Caco-2 (cell line): ENCODE results near the gene JARID2. TPM values are rescaled to one million over a fixed set of nuclear protein-coding genes. Genes with fewer than 3 reads are reported as not detected.

Source experiments
- BruUV-seq: library from RNA; stranded (reverse); fragments of 400-500 nt; replicated peaks from 2 replicates; lab custom pipeline; 2021; lab: Mats Ljungman, UMichigan
- CTCF ChIA-PET: fragments of 300-600 bp; sonication (Branson Sonifier 250); formaldehyde crosslinking; loops from one replicate; lab custom pipeline; 2022; ENCODE audit warnings: antibody characterized with exemption; lab: Charles Lee
- POLR2A ChIA-PET: fragments of 300-600 bp; sonication (Branson Sonifier 250); formaldehyde crosslinking; loops from one replicate; lab custom pipeline; 2022; ENCODE audit warnings: antibody characterized with exemption; lab: Charles Lee
- DNase-seq, 2 experiments: peaks; one replicate each; pipeline versions ENCODE4 v3.0.0 to v3.0.0-alpha.2; 2020 to 2022
- H3K27me3 ChIP-seq: replicated peaks from 2 replicates; pipeline ENCODE4 v1.6.0; 2011; ENCODE audit warnings: low read length; ENCODE audit not compliant: control insufficient read depth, insufficient read depth
- H3K36me3 ChIP-seq: 2 replicates; pipeline ENCODE4 v1.5.1; 2011; ENCODE audit warnings: low read length; ENCODE audit not compliant: control insufficient read depth, insufficient read depth
- H3K4me1 ChIP-seq: fragments of 250-450 bp; sonication (Bioruptor Pico); 2 replicates; pipeline ENCODE4 v1.5.1; 2020; ENCODE audit warnings: mild to moderate bottlenecking
- H3K4me3 ChIP-seq: 2 replicates; pipeline ENCODE4 v1.5.1; 2011; ENCODE audit warnings: low read depth, mild to moderate bottlenecking, control low read depth, low read length
- H3K9me3 ChIP-seq: fragments of 250-450 bp; sonication (Bioruptor Pico); 2 replicates; pipeline ENCODE4 v1.5.1; 2020; ENCODE audit warnings: mild to moderate bottlenecking, moderate library complexity
- H3K27ac Mint-ChIP-seq: one replicate; pipeline ENCODE4 v1.8.0; 2022; ENCODE audit warnings: mixed read lengths; ENCODE audit not compliant: unreplicated experiment
- H3K27me3 Mint-ChIP-seq: one replicate; pipeline ENCODE4 v1.8.0; 2022; ENCODE audit warnings: mixed read lengths; ENCODE audit not compliant: insufficient read depth, unreplicated experiment
- H3K36me3 Mint-ChIP-seq: one replicate; pipeline ENCODE4 v1.8.0; 2022; ENCODE audit warnings: mild to moderate bottlenecking, mixed read lengths; ENCODE audit not compliant: insufficient read depth, unreplicated experiment
- H3K4me1 Mint-ChIP-seq: one replicate; pipeline ENCODE4 v1.8.0; 2022; ENCODE audit warnings: low read depth, mixed read lengths; ENCODE audit not compliant: unreplicated experiment
- H3K4me3 Mint-ChIP-seq: one replicate; pipeline ENCODE4 v1.8.0; 2022; ENCODE audit warnings: mild to moderate bottlenecking, moderate library complexity, mixed read lengths; ENCODE audit not compliant: unreplicated experiment
- H3K9me3 Mint-ChIP-seq: one replicate; pipeline ENCODE4 v1.8.0; 2022; ENCODE audit warnings: mixed read lengths; ENCODE audit not compliant: unreplicated experiment
- CTCF ChIP-seq, 2 experiments: fragments of 200-600 bp in 1 of 2; IDR thresholded peaks; 1 replicate in 1 of 2; 2 replicates in 1 of 2; pipeline versions ENCODE4 v1.5.1 to v1.8.0; 2011 to 2022; ENCODE audit warnings: antibody characterized with exemption in 1 of 2, control low read depth in 1 of 2, inconsistent platforms in 1 of 2, low read depth in 1 of 2, low read length in 1 of 2, mild to moderate bottlenecking in 1 of 2, moderate library complexity in 1 of 2; ENCODE audit not compliant: insufficient read depth in 1 of 2, severe bottlenecking in 1 of 2, unreplicated experiment in 1 of 2
- intact Hi-C: fragments of 100-400 bp; cut with micrococcal nuclease; formaldehyde crosslinking; loops from one replicate; pipeline ENCODE4 v1.10.0; 2022; ENCODE audit not compliant: unreplicated experiment
- total RNA-seq: library from RNA; stranded (reverse); gene quantifications from 2 replicates; pipeline ENCODE4 v1.2.3, GENCODE V29; 2022

Gene JARID2
- total RNA-seq, 1 experiment from 2014 or later, result 18.3 TPM

DNA sequence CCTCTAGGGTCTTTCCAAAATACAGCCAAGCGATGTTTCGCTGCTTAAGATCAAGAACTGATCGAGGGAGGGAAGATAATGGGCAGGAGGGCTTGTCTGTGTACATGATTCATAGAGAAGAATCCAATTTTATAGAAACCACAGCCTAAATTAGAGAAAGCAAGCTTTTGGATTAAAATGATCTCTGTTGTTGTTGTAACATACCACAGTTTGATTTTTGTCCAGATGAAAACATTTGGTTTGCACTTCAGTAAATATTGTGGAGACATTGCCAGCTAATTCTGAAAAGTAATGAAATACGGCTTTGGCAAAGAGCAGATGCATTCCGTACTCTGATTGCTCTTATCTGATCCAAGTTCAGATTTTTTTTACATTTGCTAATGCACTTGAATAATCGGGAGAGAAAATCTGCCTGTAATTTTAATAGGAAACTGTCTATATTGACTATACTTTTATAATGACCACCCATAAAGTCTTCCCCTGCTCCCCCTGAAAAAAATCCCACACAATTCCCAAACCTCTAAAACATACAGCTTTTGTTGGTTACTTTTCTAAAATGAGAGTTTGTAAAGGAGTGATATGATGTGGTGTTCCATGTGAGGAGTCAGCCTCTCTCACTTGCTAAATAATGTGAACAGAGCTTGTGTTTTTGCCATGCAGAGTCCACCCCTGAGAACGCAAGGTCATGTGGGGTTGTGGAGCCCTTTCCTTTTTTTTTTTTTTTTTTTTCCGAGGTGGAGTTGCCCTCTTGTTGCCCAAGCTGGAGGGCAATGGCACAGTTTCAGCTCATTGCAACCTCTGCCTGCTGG lies 217.1 kb downstream of the JARID2 start:
- ChIA-PET POLR2A (no interaction called here), CTCF (interaction anchor here (0.7 kb wide), 1 partner anchor 589 kb away, joined by 5 read pairs; no protein-coding TSS in a partner anchor)

GRCh38 chr6:15464211-15464725 lies 218.4 kb downstream of the JARID2 start:
- ChIA-PET POLR2A (no interaction called here), CTCF (no interaction called here)
- Histone ChIP-seq H3K9me3 (no peaks in the 10 kb centered on the region), H3K4me3 (no peak overlapping the region), H3K36me3 (no peaks in the 10 kb centered on the region), H3K4me1 (peaks cover 9% of the 10 kb centered on the region; the same call in 1 of the 2 replicates), H3K27me3 (no peaks in the 10 kb centered on the region)
- H3K9me3 Mint-ChIP-seq, result no peaks in the 10 kb centered on the region
- DNase-seq, result peak; percentile 46 to 49
- no TSS peak for BruUV-seq
- H3K4me3 Mint-ChIP-seq, result no peak overlapping the region
- no peaks in the 10 kb centered on the region for H3K27me3 Mint-ChIP-seq
- peak; percentile 63 to 73 for TF ChIP-seq CTCF (IDR thresholded peaks at IDR 0.05; ENCODE audit: insufficient read depth in 1 of 2, low read depth in 1 of 2, low read length in 1 of 2, severe bottlenecking in 1 of 2, unreplicated experiment in 1 of 2)
- H3K27ac Mint-ChIP-seq, result no peak overlapping the region
- peaks cover 5% of the 10 kb centered on the region for H3K36me3 Mint-ChIP-seq
- H3K4me1 Mint-ChIP-seq, result no peaks in the 10 kb centered on the region
- intact Hi-C loops, result no loop called here

More for the DNA sequence above, 217.1 kb downstream of the JARID2 start:
- Mint-ChIP-seq H3K27ac (peak overlapping the region; percentile 29), H3K4me1 (no peaks in the 10 kb centered on the region), H3K36me3 (peaks cover 5% of the 10 kb centered on the region), H3K9me3 (no peaks in the 10 kb centered on the region), H3K4me3 (no peak overlapping the region), H3K27me3 (no peaks in the 10 kb centered on the region)
- Histone ChIP-seq H3K4me1 (peaks cover 9% of the 10 kb centered on the region; the same call in 1 of the 2 replicates), H3K27me3 (no peaks in the 10 kb centered on the region), H3K36me3 (no peaks in the 10 kb centered on the region), H3K9me3 (no peaks in the 10 kb centered on the region), H3K4me3 (no peak overlapping the region)
- intact Hi-C loops, result no loop called here
- BruUV-seq, result no TSS peak
- no peak for TF ChIP-seq CTCF (IDR thresholded peaks at IDR 0.05; ENCODE audit: insufficient read depth in 1 of 2, low read depth in 1 of 2, low read length in 1 of 2, severe bottlenecking in 1 of 2, unreplicated experiment in 1 of 2)
- DNase-seq, result no peak

DNA sequence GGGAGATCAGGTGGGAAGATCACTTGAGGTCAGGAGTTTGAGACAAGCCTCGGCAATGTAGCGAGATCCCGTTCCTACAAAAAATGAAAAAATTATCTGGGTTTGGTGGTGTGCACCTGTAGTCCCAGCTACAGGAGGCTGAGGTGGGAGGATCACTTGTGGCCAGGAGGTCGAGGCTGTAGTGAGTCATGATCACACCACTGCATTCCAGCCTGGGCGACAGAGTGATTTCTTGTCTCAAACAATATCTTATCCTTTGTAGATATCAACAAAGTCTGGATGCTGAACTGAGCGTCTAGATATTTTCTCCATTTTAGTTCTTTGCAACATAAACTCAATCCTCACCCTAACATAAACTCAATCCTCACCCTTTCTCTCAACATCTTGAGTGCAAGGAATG lies 219.3 kb downstream of the JARID2 start:
- no peaks in the 10 kb centered on the region for H3K27me3 Mint-ChIP-seq
- no peak for TF ChIP-seq CTCF (IDR thresholded peaks at IDR 0.05; ENCODE audit: insufficient read depth in 1 of 2, low read depth in 1 of 2, low read length in 1 of 2, severe bottlenecking in 1 of 2, unreplicated experiment in 1 of 2)
- no peak for DNase-seq
- no TSS peak for BruUV-seq
- Histone ChIP-seq H3K4me3 (no peak overlapping the region), H3K27me3 (no peaks in the 10 kb centered on the region), H3K9me3 (no peaks in the 10 kb centered on the region), H3K4me1 (peaks cover 9% of the 10 kb centered on the region; the same call in 1 of the 2 replicates), H3K36me3 (no peaks in the 10 kb centered on the region)
- no peaks in the 10 kb centered on the region for H3K9me3 Mint-ChIP-seq
- H3K4me3 Mint-ChIP-seq, result no peak overlapping the region
- H3K36me3 Mint-ChIP-seq, result peaks cover 5% of the 10 kb centered on the region
- no peak overlapping the region for H3K27ac Mint-ChIP-seq
- CTCF ChIA-PET, result no interaction called here
- intact Hi-C loops, result no loop called here
- POLR2A ChIA-PET, result no interaction called here
- no peaks in the 10 kb centered on the region for H3K4me1 Mint-ChIP-seq
